NK-92 (cell line): ENCODE measurements around the gene HPCAL1.

Experiments used
- DNase-seq: peaks from one replicate; lab custom pipeline; 2025; ENCODE audit not compliant: unreplicated experiment; lab: John Stamatoyannopoulos, UW

HPCAL1 gene

GRCh38 chr2:10419553-10420257 is 117.0 kb downstream of the HPCAL1 start:
- DNase-seq = no peak

GRCh38 chr2:10422251-10422650 is 119.5 kb downstream of the HPCAL1 start:
- no peak for DNase-seq

DNA sequence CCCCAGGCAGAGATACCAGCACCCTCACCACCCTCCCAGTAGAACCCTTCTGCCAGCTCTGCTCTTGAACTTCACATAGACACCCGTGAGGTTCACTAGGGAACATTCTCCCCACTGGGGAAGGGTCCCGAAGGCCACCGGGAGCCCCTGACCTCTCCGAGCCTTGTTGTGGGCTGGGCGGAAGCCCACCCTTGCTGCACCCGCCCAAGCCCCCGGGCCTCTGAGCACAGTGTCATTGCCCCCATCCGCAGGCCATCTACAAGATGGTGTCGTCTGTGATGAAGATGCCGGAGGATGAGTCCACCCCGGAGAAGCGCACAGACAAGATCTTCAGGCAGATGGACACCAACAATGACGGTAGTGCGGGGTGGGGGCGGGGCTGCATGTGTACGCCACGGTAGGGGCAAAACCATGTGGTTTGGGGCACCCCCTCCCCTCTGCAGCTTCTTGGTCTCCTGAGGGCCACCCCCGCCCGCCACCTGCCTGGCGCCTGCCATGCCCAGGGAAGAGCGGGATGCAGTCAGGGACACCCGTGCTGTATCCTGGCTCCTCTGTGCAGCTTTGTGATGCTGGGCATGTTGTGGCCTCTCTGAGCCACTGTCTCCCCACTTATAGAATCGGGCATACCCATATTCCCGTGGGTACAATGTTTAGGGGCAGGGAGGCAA is 120.2 kb downstream of the HPCAL1 start:
- DNase-seq = no peak

GRCh38 chr2:10423400-10423774 is 120.7 kb downstream of the HPCAL1 start:
- DNase-seq = no peak

DNA sequence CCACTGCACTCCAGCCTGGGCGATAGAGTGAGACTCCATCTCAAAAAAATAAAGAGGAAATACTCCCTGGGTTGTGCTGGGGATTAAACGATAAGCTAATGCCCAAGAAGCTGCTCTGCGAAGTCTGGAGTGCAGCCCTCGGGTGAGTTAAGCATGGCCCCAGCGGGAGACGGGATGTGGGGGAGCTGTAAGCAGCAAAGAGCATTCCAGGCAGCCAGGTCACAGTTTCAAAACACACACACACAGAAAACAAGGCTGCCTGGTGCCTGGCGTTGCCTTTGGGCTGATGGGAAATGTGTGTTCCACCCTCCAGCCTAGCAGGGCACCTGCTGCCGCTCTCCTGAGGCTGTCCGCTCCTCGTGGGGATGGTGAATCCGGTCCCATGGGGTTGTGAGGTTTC is 121.3 kb downstream of the HPCAL1 start:
- no peak for DNase-seq

DNA sequence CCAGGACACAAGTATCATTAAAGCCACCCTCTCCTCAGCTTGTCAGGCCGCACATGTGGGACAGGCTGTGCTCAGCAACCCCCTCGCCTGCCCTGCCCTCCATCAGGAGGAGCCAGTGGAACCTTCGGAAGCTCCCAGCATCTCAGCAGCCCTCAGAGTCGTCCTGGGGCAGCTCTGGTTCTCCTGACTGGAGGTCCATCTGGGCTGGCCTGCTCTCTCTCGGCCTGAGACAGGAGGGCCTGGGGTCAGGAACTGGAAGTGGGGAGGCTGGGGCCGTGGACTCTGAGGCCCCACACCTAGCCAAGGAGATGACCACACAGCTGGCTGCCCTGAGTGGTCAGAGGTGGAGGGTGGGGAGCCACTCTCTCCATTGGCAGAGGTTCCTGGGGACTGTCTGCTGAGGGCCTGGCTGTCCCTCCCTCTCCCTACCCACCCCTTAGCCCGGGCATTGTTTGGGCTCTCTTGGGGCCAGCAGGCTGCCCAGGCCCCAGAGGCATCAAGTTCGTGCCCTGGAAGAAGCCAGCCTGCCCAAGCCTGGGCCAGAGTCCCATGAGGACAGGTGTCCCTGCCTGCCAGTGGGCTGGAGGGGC is 122.3 kb downstream of the HPCAL1 start:
- no peak for DNase-seq

DNA sequence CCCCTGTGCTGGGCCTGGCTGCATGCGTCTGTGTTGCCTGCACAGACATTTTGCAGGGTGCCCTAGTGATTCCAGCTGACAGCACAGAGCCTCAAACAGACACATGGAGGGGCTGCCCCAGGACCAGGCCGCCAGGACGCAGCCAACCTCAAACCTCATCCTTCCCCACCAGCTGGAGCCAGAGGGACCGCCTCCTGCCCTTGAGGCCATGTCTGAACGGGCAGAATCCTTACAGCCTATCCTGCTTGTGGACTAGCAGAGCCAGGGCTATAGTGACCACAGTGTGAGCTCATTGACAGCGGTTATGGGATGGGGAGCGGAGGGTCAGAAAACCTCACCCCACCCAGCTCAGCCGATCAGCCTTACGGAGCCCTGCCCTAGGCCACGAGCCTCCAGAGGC is 123.0 kb downstream of the HPCAL1 start:
- DNase-seq = no peak

DNA sequence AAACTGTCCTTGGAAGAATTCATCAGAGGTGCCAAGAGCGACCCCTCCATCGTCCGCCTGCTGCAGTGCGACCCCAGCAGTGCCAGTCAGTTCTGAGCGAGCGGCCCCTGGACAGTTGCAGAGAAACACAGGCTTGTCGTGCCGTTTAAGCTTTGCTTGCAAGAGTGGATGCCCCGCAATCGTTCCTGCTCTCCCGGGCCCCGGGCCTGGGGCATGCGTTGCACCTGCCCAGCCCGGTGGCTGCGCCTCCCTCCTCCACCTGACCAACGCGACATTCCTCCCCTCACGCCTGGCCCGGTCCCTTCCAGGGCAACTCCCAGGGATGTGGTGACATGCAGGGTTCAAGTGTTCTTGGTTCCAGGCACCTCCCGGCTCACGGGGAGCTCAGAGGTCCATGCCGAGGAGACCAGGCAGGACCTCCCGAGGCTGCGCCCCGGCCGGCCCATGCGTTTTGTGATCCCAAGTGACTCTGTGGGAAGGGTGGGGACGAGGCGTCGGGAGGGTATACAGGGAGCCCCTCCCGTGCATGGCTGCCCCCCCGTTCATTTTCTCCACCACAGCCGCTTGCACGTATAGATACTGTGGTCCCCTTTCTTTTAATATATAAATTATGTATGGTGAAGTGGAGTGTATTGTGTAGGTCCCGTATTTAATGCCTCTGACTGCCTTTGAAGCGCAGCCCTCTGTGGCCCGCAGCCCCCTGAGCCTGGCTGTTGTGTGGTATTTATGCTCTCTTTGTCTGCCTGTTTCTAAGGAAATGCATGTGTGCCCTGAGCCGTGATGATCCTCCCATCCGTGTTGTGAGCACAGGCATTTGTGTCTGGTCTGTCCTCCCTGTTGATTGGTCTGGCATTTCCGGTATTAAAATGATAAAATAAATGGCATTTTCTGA is 124.3 kb downstream of the HPCAL1 start:
- no peak for DNase-seq

- no peak for DNase-seq
These were observed 124.9 kb downstream of the HPCAL1 start for GRCh38 chr2:10427618-10427949.

GRCh38 chr2:10428355-10428754 is 125.7 kb downstream of the HPCAL1 start:
- no peak for DNase-seq

DNA sequence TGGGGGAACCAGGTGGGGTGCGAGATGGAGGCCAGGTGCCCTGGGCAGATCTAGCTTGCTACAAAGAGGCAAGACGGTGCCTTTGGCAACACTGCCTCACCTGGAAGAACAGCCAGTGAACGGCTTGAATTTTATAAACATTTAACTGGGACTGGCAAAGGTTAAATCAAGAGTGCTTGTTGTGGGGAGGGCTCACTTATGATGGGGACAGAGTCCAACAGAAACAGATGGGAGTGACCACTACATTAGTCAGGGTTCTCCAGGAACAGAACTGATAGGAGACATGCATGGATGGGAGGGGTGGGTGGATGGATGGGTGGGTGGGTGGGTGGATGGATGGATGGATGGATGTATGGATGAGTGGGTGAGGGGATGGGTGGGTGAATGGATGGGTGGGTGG is 126.2 kb downstream of the HPCAL1 start:
- DNase-seq = no peak

DNA sequence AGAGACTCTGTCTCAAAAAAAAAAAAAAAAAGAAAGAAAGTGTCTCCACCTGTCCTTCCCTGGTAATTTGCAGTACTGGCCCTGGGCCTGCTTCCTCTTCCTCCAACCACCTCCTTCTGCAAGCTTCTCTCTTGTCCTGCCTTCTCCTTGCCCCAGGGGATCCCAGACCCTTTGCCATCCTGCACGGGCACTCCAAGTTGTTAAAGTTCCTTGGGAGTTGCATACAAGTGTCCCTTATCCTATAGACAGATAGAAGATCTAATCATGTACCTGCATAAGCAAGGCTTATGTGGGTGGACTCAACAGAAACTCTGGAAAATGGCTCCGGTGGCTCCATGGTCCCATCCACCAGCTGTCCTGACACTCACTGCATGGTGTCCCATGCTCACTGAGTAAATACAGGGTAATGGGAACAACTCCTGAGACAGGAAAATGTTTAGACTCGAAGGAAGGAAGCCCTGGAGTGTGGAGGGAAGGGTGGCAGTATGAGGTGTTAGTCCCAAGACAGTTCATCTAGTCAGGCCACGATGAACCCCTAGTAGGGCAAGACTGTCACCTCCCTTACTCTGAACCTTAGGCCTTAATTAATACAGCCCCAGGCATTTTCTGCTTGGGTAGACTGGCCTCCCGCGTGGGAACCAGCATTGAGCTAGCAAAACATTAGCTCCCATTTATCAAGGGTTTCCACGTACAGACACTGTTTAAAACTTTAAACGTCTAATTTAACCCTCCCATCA is 128.3 kb downstream of the HPCAL1 start:
- DNase-seq = no peak

- DNase-seq = no peak
These were observed 129.1 kb downstream of the HPCAL1 start for GRCh38 chr2:10431797-10432196.

DNA sequence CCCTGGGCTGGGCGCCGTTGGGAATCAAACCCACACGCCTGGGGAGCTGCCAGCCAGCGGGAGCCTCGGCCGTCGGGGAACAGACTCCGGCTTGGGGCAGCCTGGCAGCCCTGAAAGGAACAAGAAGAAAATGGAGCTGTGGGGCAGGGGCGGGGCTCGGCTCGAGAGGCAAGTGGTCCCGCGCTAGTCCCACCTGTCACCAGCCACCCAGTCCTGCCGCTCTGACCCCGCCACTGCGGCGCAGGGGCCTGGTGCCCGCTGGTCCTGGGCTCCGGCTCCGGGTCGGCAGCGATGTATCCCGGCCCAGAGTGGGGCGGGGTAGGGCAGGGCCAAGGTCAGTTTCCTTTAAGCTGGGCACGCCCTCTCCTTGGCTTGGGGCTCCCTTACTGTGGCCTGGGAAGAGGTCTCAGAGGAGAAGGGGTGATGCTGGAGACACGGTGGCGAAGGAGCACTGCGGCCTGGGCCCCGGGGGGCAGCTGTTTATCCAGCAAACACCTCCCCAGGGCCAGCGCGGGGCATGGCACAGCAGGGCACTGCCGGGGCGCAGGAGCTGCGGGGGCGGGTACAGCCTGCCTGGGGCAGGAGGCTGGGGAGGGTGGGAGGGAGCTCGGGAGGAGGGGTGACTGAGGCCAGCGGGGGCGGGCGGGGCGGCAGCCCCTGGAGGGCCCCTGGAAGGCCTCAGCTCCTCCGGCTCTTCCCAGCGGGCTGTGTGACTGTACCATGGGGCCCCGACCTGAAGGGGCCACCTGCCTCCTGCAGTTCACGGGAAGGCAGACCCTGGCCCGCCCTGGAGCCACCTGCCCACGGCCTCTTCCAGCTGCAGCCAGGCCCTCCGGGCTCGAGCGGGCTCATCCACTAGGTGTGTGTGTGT is 129.8 kb downstream of the HPCAL1 start:
- DNase-seq = no peak

DNA sequence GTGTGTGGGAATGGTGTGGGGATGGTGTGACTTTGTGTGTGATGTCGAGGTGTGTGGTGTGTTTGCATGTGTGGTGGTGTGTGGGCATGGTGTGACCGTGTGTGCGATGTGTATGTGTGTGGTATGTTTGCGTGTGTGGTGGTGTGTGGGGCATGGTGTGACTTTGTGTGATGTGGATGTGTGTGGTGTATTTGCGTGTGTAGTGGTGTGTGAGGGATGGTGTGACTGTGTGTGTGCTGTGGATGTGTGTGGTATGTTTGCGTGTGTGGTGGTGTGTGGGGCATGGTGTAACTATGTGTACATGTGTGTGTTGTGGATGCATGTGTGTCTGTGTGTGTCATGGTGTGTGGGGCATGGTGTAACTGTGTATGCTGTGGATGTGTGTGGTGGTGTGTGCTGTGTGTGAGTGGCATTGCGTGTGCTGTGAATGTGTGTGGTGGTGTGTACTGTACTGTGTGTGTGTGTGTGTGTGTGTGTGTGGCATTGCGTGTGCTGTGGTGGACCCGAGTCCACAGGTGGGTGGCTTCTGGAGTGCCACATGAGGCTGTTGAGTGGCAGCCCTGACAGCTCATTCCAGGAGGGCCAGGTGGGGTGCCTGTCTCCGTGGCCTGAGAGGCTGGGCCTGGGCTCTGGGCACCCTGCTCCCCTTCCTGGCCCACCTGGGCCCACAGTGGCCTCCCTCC is 130.7 kb downstream of the HPCAL1 start:
- no peak for DNase-seq

GRCh38 chr2:10433947-10434885 is 131.5 kb downstream of the HPCAL1 start:
- DNase-seq = no peak

GRCh38 chr2:10434886-10435819 is 132.4 kb downstream of the HPCAL1 start:
- no peak for DNase-seq
